ENCODE measurements around the gene DAP3.
"Not testable (repeated sequence)": the region's sequence is repeated elsewhere in the genome, so short reads cannot be mapped to it uniquely, and the experiment has no call there.

The DAP3 gene

DNA sequence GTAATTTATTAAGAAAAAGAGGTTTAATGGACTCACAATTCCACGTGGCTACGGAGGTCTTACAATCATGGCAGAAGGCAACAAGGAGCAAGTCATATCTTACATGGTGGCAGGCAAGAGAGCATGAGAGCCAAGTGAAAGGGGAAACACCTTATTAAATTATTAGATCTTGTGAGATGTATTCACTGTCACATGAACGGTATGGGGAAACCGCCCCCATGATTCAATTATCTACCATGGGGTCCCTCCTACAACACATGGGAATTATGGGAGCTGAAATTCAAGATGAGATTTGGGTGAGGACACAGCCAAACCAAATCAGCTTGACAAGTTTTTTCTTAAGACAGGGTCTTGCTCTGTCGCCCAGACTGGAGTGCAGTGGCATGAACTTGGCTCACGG lies 14.3 kb downstream of the DAP3 start:
- Histone ChIP-seq H4K20me1 (peaks cover 0 to 87% (median 64%) of the 10 kb centered on the region in 11 experiments; a peak in 15 of 22 replicates), H3K27me3 (no peaks in the 10 kb centered on the region), H3K4me2 (peak overlapping the region in 2 of 11 experiments; percentile 58 to 69; a peak in 4 of 22 replicates), H3K9ac (no peak overlapping the region), H3K9me3 (replicated peaks in 1 of 11) (peaks cover 0 to 32% (median 16%) of the 10 kb centered on the region in 11 experiments; a peak in 15 of 22 replicates), H3K4me1 (peaks cover 0 to 33% (median 0%) of the 10 kb centered on the region in 10 experiments; a peak in 6 of 20 replicates), H3K36me3 (peaks cover 0 to 66% (median 42%) of the 10 kb centered on the region in 11 experiments; a peak in 18 of 22 replicates), H3K4me3 (no peak overlapping the region), H3K27ac (peak overlapping the region in 1 of 11 experiments; percentile 33; a peak in 1 of 22 replicates)
- no peak for TF ChIP-seq Cebpa-rat (IDR thresholded peaks at IDR 0.05)

DNA sequence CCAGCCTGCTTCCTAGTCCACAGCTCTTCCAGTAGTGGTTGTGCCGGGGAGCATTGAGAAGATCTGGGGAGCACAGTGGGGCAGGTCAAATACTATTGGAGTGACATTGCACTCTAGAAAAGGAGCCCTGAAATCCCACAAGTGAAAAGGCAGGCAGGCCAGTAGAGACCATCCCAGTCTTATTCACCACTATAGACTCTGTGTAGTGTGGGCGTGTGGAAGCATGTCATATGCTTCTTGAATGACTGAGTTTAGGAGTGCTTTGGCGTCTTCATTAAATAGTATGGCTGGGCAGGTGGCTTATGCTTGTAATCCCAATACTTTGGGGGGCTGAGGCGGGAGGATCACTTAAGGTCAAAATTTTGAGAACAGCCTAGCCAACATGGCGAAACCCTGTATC lies 15.5 kb downstream of the DAP3 start:
- not testable (repeated sequence) for H3K4me2 ChIP-seq, H3K27ac ChIP-seq, H3K9ac ChIP-seq, H3K27me3 ChIP-seq, H3K4me3 ChIP-seq
- Histone ChIP-seq H3K36me3 (peaks cover 5 to 66% (median 46%) of the 10 kb centered on the region in 11 experiments), H3K9me3 (replicated peaks in 1 of 11) (peaks cover 0 to 38% (median 22%) of the 10 kb centered on the region in 11 experiments; a peak in 17 of 22 replicates), H3K4me1 (peaks cover 0 to 33% (median 0%) of the 10 kb centered on the region in 10 experiments; a peak in 6 of 20 replicates), H4K20me1 (peaks cover 0 to 87% (median 61%) of the 10 kb centered on the region in 11 experiments; a peak in 16 of 22 replicates)

- Histone ChIP-seq H3K27ac (no peak overlapping the region), H3K4me2 (no peak overlapping the region), H3K36me3 (peaks cover 18 to 76% (median 54%) of the 10 kb centered on the region in 11 experiments), H3K9ac (no peak overlapping the region), H3K9me3 (replicated peaks in 1 of 11) (peaks cover 0 to 29% (median 14%) of the 10 kb centered on the region in 11 experiments; a peak in 14 of 22 replicates), H4K20me1 (peaks cover 0 to 87% (median 57%) of the 10 kb centered on the region in 11 experiments; a peak in 16 of 22 replicates), H3K27me3 (no peaks in the 10 kb centered on the region), H3K4me3 (no peak overlapping the region), H3K4me1 (peaks cover 0 to 33% (median 0%) of the 10 kb centered on the region in 10 experiments; a peak in 6 of 20 replicates)
- no peak for TF ChIP-seq Cebpa-rat (IDR thresholded peaks at IDR 0.05)
Observed at GRCh38 chr1:155706139-155706538, 17.2 kb downstream of the DAP3 start.

- no peak overlapping the region for H3K4me3 ChIP-seq
- peaks cover 38 to 90% (median 70%) of the 10 kb centered on the region in 11 experiments for H3K36me3 ChIP-seq
Observed at GRCh38 chr1:155709391-155709790, 20.5 kb downstream of the DAP3 start.

GRCh38 chr1:155711457-155711856 lies 22.6 kb downstream of the DAP3 start:
- not testable (repeated sequence) for H3K27me3 ChIP-seq, H3K4me2 ChIP-seq, H3K27ac ChIP-seq, H3K4me3 ChIP-seq, H3K9ac ChIP-seq, H3K4me1 ChIP-seq
- peaks cover 56 to 91% (median 77%) of the 10 kb centered on the region in 11 experiments for H3K36me3 ChIP-seq
- H3K9me3 ChIP-seq (replicated peaks in 1 of 11), result peaks cover 0 to 22% (median 13%) of the 10 kb centered on the region in 11 experiments; a peak in 13 of 22 replicates
- H4K20me1 ChIP-seq, result peaks cover 0 to 85% (median 44%) of the 10 kb centered on the region in 11 experiments; a peak in 16 of 22 replicates

More at GRCh38 chr1:155709391-155709790, 20.5 kb downstream of the DAP3 start:
- H3K4me1 ChIP-seq, result peaks cover 0 to 9% (median 0%) of the 10 kb centered on the region in 10 experiments; a peak in 2 of 20 replicates
- H3K27ac ChIP-seq, result no peak overlapping the region
- H4K20me1 ChIP-seq, result peaks cover 0 to 85% (median 51%) of the 10 kb centered on the region in 11 experiments; a peak in 16 of 22 replicates
- TF ChIP-seq Cebpa-rat (IDR thresholded peaks at IDR 0.05), result no peak
- no peaks in the 10 kb centered on the region for H3K27me3 ChIP-seq
- no peak overlapping the region for H3K4me2 ChIP-seq
- no peak overlapping the region for H3K9ac ChIP-seq
- H3K9me3 ChIP-seq (replicated peaks in 1 of 11), result peaks cover 0 to 29% (median 14%) of the 10 kb centered on the region in 11 experiments; a peak in 14 of 22 replicates

DNA sequence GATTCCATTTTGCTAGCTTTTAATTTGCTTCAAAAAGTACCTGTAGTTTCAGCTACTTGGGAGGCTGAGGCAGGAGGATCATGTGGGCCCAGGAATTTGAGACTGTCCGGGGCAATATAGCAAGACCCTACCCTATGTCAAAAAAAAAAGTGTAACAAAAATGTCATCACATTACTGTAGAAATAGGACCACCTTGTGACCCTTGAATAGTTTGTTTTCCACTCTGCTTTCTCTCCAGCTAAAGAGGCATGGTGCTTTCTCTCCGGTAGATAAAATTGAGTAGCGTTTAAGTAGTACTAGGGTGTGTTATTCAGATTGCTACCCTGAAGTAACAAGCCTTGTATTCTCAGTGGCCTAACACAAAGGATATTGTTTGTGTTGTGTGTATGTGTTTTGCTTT lies 23.7 kb downstream of the DAP3 start:
- not testable (repeated sequence) for H3K9ac ChIP-seq, H3K27ac ChIP-seq, H3K4me2 ChIP-seq, H3K4me3 ChIP-seq, H3K27me3 ChIP-seq, H3K4me1 ChIP-seq
- Histone ChIP-seq H3K36me3 (peaks cover 67 to 100% (median 89%) of the 10 kb centered on the region in 11 experiments), H3K9me3 (replicated peaks in 1 of 11) (peaks cover 0 to 18% (median 11%) of the 10 kb centered on the region in 11 experiments; a peak in 13 of 22 replicates), H4K20me1 (peaks cover 0 to 86% (median 41%) of the 10 kb centered on the region in 11 experiments; a peak in 16 of 22 replicates)

- Histone ChIP-seq H3K36me3 (peaks cover 71 to 100% (median 90%) of the 10 kb centered on the region in 11 experiments), H3K27ac (no peak overlapping the region), H3K4me2 (no peak overlapping the region), H3K27me3 (no peaks in the 10 kb centered on the region), H3K9me3 (replicated peaks in 1 of 11) (peaks cover 0 to 15% (median 11%) of the 10 kb centered on the region in 11 experiments; a peak in 13 of 22 replicates), H3K9ac (no peak overlapping the region), H3K4me3 (no peak overlapping the region), H3K4me1 (no peaks in the 10 kb centered on the region; a peak in 1 of 20 replicates), H4K20me1 (peaks cover 0 to 85% (median 44%) of the 10 kb centered on the region in 11 experiments; a peak in 16 of 22 replicates)
- TF ChIP-seq Cebpa-rat (IDR thresholded peaks at IDR 0.05), result no peak
Observed at GRCh38 chr1:155713075-155713474, 24.2 kb downstream of the DAP3 start.

DNA sequence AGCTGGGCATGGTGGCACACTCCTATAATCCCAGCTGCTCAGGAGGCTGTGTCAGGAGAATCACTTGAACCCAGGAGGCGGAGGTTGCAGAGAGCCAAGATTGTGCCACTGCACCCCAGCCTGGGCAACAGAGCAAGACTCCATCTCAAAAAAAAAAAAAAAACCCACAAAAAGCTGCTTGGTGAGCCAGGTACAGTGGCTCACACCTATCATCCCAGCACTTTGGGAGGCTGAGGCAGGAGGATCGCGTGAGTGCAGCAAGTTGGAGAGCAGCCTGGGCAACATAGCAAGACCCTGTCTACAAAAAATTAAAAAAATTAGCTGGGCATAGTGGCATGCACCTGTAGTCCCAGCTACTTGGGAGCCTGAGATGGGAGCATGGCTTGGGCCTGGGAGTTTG lies 26.2 kb downstream of the DAP3 start:
- not testable (repeated sequence) for H3K27ac ChIP-seq; H3K4me2 ChIP-seq; H3K27me3 ChIP-seq; H3K9me3 ChIP-seq (replicated peaks in 1 of 11); H3K9ac ChIP-seq; H3K4me1 ChIP-seq; H3K4me3 ChIP-seq
- H3K36me3 ChIP-seq, result peaks cover 78 to 100% (median 88%) of the 10 kb centered on the region in 11 experiments
- peaks cover 0 to 85% (median 40%) of the 10 kb centered on the region in 11 experiments; a peak in 15 of 22 replicates for H4K20me1 ChIP-seq

DNA sequence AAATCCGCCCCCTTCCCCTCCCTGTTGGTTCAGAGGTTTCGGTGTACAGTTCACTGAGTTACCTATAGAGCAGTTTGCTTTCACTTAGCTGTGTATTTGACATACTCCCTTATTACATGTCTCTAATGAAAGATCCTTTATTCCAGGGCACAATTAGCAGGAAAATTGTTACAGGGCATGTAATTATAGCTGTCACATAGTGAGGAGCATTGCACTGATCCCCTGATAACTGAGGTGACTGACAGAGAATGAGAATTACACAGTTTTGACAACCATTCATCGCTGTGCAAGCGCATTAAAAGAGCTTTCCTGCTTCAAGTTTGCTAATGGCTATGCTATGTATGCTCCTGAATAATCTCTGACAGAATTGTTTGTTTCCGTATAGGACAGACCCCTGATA lies 26.9 kb downstream of the DAP3 start:
- Histone ChIP-seq H3K27me3 (no peaks in the 10 kb centered on the region), H3K4me3 (no peak overlapping the region), H3K9me3 (replicated peaks in 1 of 11) (no peaks in the 10 kb centered on the region), H4K20me1 (peaks cover 0 to 81% (median 38%) of the 10 kb centered on the region in 11 experiments; a peak in 15 of 22 replicates), H3K4me1 (no peaks in the 10 kb centered on the region; a peak in 1 of 20 replicates), H3K27ac (no peak overlapping the region), H3K36me3 (peaks cover 78 to 100% (median 88%) of the 10 kb centered on the region in 11 experiments), H3K9ac (no peak overlapping the region), H3K4me2 (no peak overlapping the region)
- TF ChIP-seq Cebpa-rat (IDR thresholded peaks at IDR 0.05), result no peak

Measured in BLaER1 treated with 17β-estradiol and CSF1 and Interleukin-3, amounts not matched to agents 10 nM and 100 nM (cell line).